ENCODE measurements around the gene RNF10.
"Not testable (repeated sequence)": the region's sequence is repeated elsewhere in the genome, so short reads cannot be mapped to it uniquely, and the experiment has no call there.

Gene RNF10

DNA sequence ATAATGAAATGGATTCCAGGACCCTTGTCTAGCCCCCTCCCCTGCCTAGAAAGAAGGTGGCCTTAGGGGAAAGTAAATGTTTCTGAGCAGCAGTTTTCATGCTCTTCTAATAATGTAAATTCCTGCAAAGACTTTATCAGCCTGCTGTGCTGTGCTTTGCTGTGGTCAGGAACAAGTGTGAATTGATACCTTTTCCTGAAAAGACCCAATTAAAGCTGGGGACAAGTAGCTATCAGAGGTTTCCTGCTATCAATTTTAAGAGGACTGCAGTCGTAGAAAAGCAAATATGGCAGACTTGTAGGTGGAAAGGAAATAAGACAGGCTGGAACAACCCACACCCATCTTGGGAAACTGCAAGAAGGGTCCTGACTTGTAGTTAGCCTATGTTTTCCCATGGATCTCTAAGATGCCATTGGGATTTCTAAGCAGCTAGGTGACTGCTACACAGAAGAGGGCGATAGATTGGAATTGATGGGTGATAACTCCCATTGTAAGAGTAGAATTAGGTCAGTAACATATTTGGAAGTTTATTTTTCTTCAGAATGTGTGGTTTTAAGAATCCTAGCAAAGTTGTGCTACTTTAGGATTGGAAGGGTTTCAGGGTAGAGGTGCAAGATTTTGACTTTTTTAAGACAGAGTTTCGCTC lies 35.2 kb upstream of the RNF10 start:
- no peak overlapping the region for H3K4me3 ChIP-seq
- no peaks in the 10 kb centered on the region for H3K27me3 ChIP-seq (ENCODE audit: low read depth)
- in situ Hi-C loops (cut with MboI; ENCODE audit: low sequenced_read_pairs), result no loop called here
- H3K9me3 ChIP-seq, result no peaks in the 10 kb centered on the region
- H3K4me1 ChIP-seq, result peaks cover 8% of the 10 kb centered on the region
- H3K36me3 ChIP-seq (replicated peaks), result peaks cover 24% of the 10 kb centered on the region
- DNase-seq (ENCODE audit: low spot score in 2 of 2), result no peak

- Histone ChIP-seq H3K36me3 (replicated peaks) (peaks cover 28% of the 10 kb centered on the region), H3K9me3 (no peaks in the 10 kb centered on the region), H3K4me1 (peaks cover 9% of the 10 kb centered on the region), H3K27me3 (ENCODE audit: low read depth) (no peaks in the 10 kb centered on the region), H3K4me3 (no peak overlapping the region)
- in situ Hi-C loops (cut with MboI; ENCODE audit: low sequenced_read_pairs), result no loop called here
- no peak for DNase-seq (ENCODE audit: low spot score in 2 of 2)
Measured at GRCh38 chr12:120500581-120500980, 33.6 kb upstream of the RNF10 start.

- no peaks in the 10 kb centered on the region for H3K9me3 ChIP-seq
- peak; percentile 37 to 65 for DNase-seq (ENCODE audit: low spot score in 2 of 2)
- in situ Hi-C loops (cut with MboI; ENCODE audit: low sequenced_read_pairs), result no loop called here
- peaks cover 26% of the 10 kb centered on the region for H3K36me3 ChIP-seq (replicated peaks)
- H3K4me3 ChIP-seq, result no peak overlapping the region
- peaks cover 9% of the 10 kb centered on the region for H3K4me1 ChIP-seq
- no peaks in the 10 kb centered on the region for H3K27me3 ChIP-seq (ENCODE audit: low read depth)
Measured at GRCh38 chr12:120504587-120504986, 29.6 kb upstream of the RNF10 start.

- DNase-seq (ENCODE audit: low spot score in 2 of 2), result no peak
- Histone ChIP-seq H3K9me3 (no peaks in the 10 kb centered on the region), H3K27me3 (ENCODE audit: low read depth) (no peaks in the 10 kb centered on the region), H3K4me1 (peaks cover 9% of the 10 kb centered on the region), H3K36me3 (replicated peaks) (peaks cover 34% of the 10 kb centered on the region), H3K4me3 (no peak overlapping the region)
- in situ Hi-C loops (cut with MboI; ENCODE audit: low sequenced_read_pairs), result no loop called here
Measured at GRCh38 chr12:120508537-120508936, 25.6 kb upstream of the RNF10 start.

DNA sequence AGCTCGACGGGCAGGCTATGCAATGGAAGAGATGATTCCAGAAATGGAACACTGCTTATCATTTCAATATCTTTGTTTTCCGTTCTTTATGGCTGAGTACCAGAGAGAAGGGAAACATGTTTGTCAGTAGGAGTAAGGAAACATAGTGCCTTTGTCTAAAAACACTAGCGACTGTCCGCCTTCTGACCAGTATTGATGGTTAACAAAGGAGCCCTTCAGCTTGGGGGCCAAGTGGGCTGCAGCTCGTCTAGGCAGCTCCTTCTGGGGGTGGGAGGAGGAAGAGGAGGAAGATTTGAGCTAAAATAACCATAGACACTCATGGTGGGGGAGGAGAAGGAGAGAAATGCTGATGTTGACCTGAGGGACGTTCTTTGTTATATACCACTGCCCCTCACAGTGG lies 20.2 kb upstream of the RNF10 start:
- Histone ChIP-seq H3K9me3 (no peaks in the 10 kb centered on the region), H3K36me3 (replicated peaks) (peaks cover 42% of the 10 kb centered on the region), H3K4me3 (no peak overlapping the region), H3K27me3 (ENCODE audit: low read depth) (no peaks in the 10 kb centered on the region), H3K4me1 (no peaks in the 10 kb centered on the region; the same call in 1 of the 2 replicates)
- DNase-seq (ENCODE audit: low spot score in 2 of 2), result no peak
- in situ Hi-C loops (cut with MboI; ENCODE audit: low sequenced_read_pairs), result no loop called here

DNA sequence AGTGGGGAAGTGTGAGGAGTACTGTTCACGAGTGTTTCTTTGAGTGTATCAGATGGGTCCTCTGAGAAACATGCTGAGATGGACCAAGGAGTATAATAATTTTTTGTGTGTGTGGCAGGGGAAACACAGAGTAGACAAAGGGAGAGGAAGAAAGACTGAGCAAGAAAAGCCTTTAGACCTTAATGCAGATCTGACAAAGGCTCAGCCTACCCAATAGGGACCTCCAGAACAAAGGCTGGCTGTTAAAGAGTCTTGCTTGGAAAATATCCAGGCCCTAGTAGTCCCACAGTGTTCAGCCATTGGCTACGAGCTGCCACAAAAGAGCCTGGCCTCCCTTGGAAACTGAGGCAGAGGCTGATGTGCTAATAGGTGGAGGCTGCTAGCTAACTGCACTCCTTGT lies 18.7 kb upstream of the RNF10 start:
- H3K4me3 ChIP-seq, result no peak overlapping the region
- DNase-seq (ENCODE audit: low spot score in 2 of 2), result no peak
- in situ Hi-C loops (cut with MboI; ENCODE audit: low sequenced_read_pairs), result no loop called here
- H3K9me3 ChIP-seq, result no peaks in the 10 kb centered on the region
- no peaks in the 10 kb centered on the region for H3K27me3 ChIP-seq (ENCODE audit: low read depth)
- H3K36me3 ChIP-seq (replicated peaks), result peaks cover 37% of the 10 kb centered on the region
- H3K4me1 ChIP-seq, result no peaks in the 10 kb centered on the region; the same call in 1 of the 2 replicates

DNA sequence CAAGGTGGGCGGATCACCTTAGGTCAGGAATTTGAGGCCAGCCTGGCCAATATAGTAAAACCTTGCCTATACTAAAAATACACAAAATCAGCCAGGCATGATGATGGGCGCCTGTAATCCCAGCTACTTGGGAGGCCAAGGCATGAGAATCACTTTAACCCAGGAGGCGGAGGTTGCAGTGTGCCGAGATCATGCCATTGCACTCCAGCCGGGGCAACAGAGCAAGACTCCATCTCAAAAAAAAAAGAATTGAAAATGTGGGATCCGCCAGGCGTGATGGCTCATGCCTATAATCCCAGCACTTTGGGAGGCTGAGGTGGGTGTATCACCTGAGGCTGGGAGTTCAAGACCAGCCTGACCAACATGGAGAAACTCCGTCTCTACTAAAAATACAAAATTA lies 14.8 kb upstream of the RNF10 start:
- DNase-seq (ENCODE audit: low spot score in 2 of 2); H3K9me3 ChIP-seq; H3K4me1 ChIP-seq; in situ Hi-C loops (cut with MboI; ENCODE audit: low sequenced_read_pairs); H3K4me3 ChIP-seq; H3K27me3 ChIP-seq (ENCODE audit: low read depth): not testable (repeated sequence)
- peaks cover 29% of the 10 kb centered on the region for H3K36me3 ChIP-seq (replicated peaks)

DNA sequence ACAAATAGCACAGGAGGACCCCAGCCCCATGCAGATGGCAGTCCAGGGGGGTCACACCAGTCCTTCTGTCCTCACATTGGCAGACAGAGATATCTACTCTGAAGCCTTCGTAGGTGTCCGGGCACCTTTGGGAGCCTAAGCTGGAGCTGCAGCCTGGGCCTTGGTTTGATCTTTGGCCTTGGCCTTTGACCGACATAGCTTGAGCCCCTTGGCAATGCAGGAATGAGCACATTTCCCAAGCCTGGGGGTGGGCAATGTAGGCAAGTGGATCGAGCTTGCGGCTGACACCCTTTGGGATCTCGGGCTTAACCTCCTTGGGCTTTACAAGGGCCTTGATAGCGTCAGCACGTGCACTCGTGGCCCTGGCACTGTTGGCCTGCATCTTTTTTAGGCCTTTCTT lies 11.6 kb upstream of the RNF10 start:
- H3K9me3 ChIP-seq, result no peaks in the 10 kb centered on the region
- H3K4me1 ChIP-seq, result no peaks in the 10 kb centered on the region; the same call in 1 of the 2 replicates
- H3K27me3 ChIP-seq (ENCODE audit: low read depth), result no peaks in the 10 kb centered on the region
- no peak overlapping the region for H3K4me3 ChIP-seq
- H3K36me3 ChIP-seq (replicated peaks), result peaks cover 10% of the 10 kb centered on the region
- DNase-seq (ENCODE audit: low spot score in 2 of 2), result no peak
- in situ Hi-C loops (cut with MboI; ENCODE audit: low sequenced_read_pairs), result no loop called here

- peak; percentile 84 to 92 for DNase-seq (ENCODE audit: low spot score in 2 of 2)
- Histone ChIP-seq H3K9me3 (no peaks in the 10 kb centered on the region), H3K27me3 (ENCODE audit: low read depth) (no peaks in the 10 kb centered on the region), H3K4me1 (peaks cover 10% of the 10 kb centered on the region), H3K36me3 (replicated peaks) (peaks cover 4% of the 10 kb centered on the region), H3K4me3 (peak within 1 kb of the TSS; percentile 77)
- in situ Hi-C loops (cut with MboI; ENCODE audit: low sequenced_read_pairs), result no loop called here
Measured at GRCh38 chr12:120528861-120529525, 5.2 kb upstream of the RNF10 start, which contains the start of gene COQ5. Gene COQ5, minus strand, starts transcription at chr12:120529158. Its CDS starts 17 bp downstream, at chr12:120529141.

DNA sequence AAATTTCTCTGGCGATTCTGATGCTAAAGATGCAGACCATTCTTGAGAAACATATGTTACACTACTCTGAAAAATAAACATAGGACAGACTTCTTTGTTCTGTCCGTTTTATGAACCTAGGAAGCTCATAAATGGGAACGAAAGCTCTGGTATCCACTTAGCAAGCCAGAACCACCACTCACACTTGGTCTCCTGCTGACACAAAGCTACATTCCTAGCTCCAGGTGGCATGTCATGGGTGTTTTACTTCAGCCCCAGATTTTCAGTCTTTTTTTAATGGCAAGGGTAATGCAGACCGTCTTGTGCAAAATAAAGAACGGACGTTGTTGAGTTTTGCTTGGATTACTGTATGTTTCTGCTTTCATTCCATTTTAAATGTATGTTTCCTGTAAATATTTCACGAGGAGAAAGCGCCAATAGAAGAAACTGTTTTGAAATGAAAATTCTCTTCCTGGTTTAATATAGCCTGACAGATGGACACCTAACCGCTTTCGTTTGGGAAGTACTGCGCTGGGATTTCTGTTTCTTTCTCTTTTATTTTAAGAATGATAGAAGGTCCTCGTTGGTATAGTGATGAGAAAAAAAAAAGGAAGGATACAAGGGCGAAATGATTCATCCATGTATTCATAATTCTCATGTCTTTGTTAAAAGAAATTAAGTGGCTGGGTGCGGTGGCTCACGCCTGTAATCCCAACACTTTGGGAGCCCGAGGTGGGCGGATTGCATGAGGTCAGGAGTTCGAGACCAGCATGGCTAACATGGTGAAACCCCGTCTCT lies 4.3 kb upstream of the RNF10 start:
- peaks cover 3% of the 10 kb centered on the region; the same call in 1 of the 2 replicates for H3K36me3 ChIP-seq (replicated peaks)
- peak overlapping the region; percentile 77 for H3K4me3 ChIP-seq
- peak; percentile 59 to 85 for DNase-seq (ENCODE audit: low spot score in 2 of 2)
- no peaks in the 10 kb centered on the region for H3K27me3 ChIP-seq (ENCODE audit: low read depth)
- no peaks in the 10 kb centered on the region for H3K9me3 ChIP-seq
- H3K4me1 ChIP-seq, result peaks cover 10% of the 10 kb centered on the region
- in situ Hi-C loops (cut with MboI; ENCODE audit: low sequenced_read_pairs), result no loop called here

GRCh38 chr12:120530418-120530761 lies 3.8 kb upstream of the RNF10 start:
- in situ Hi-C loops (cut with MboI; ENCODE audit: low sequenced_read_pairs); H3K4me1 ChIP-seq; H3K36me3 ChIP-seq (replicated peaks); H3K27me3 ChIP-seq (ENCODE audit: low read depth); DNase-seq (ENCODE audit: low spot score in 2 of 2); H3K9me3 ChIP-seq: not testable (repeated sequence)
- H3K4me3 ChIP-seq, result peak overlapping the region; percentile 77

- H3K9me3 ChIP-seq, result no peaks in the 10 kb centered on the region
- H3K27me3 ChIP-seq (ENCODE audit: low read depth), result no peaks in the 10 kb centered on the region
- in situ Hi-C loops (cut with MboI; ENCODE audit: low sequenced_read_pairs), result no loop called here
- H3K4me3 ChIP-seq, result no peak overlapping the region
- peaks cover 8% of the 10 kb centered on the region for H3K36me3 ChIP-seq (replicated peaks)
- no peak for DNase-seq (ENCODE audit: low spot score in 2 of 2)
- peaks cover 26% of the 10 kb centered on the region for H3K4me1 ChIP-seq
Measured at GRCh38 chr12:120532701-120533238, 1.4 kb upstream of the RNF10 start.

DNA sequence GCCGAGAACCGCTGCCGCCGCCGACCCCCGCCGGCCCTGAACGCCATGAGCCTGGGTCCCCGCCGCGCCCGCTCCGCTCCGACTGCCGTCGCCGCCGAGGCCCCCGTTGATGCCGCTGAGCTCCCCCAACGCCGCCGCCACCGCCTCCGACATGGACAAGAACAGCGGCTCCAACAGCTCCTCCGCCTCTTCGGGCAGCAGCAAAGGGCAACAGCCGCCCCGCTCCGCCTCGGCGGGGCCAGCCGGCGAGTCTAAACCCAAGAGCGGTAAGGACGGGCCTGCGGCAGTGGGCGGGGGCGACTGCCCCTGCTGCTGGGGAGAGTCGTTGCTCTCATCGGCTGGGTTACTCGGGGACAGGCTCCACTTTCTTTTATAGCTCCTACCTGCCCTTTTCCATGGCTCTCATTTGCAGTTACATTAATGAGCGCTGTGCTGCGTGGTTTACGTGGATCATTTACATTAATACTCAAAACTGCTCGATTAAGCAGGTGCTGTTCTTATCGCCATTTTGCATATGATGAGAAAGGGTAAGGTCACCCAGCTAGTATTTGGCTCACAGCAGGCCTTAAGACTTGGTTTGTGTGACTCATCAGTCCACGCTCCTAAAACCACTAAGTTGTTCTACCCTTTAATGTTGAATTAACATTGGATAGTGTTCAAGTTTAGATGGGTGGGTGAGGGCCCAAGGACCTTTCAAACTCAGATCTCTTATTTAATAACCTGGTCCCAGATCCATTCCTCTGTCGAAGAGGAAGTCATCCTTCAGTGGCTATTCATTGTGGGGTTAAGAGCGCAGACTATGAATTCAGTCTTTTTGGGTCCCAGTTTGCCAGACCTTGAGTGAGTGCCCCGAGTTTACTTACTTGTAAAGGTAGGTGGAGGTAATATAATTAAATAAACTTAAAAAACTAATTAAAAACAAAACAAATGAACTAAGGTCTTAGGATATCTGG lies 823 bp downstream of the RNF10 start:
- no peaks in the 10 kb centered on the region for H3K9me3 ChIP-seq
- no peaks in the 10 kb centered on the region for H3K27me3 ChIP-seq (ENCODE audit: low read depth)
- H3K4me3 ChIP-seq, result peak overlapping the region; percentile 67
- peaks cover 13% of the 10 kb centered on the region for H3K36me3 ChIP-seq (replicated peaks)
- in situ Hi-C loops (cut with MboI; ENCODE audit: low sequenced_read_pairs), result no loop called here
- DNase-seq (ENCODE audit: low spot score in 2 of 2), result peak; percentile 44 to 72
- peaks cover 26% of the 10 kb centered on the region for H3K4me1 ChIP-seq

Data from HAP-1 (cell line).